ENCODE data around the gene CGREF1. TPM values are rescaled to one million over a fixed set of nuclear protein-coding genes. Genes with fewer than 3 reads are reported as not detected.

Gene CGREF1
- total RNA-seq, 2 experiments from 2014 or later, result 3.7 to 4.3 TPM

- Mint-ChIP-seq H3K36me3 (ENCODE audit: low read depth) (no peaks in the 10 kb centered on the region), H3K4me1 (ENCODE audit: low read depth) (peaks cover 34% of the 10 kb centered on the region), H3K9me3 (no peaks in the 10 kb centered on the region), H3K27me3 (no peaks in the 10 kb centered on the region), H3K4me3 (no peak overlapping the region), H3K27ac (peak overlapping the region; percentile 38)
- intact Hi-C loops (cut with micrococcal nuclease), result no loop called here
- DNase-seq (no peak), ATAC-seq (no peak)
- no peak for TF ChIP-seq CTCF (IDR thresholded peaks at IDR 0.05)
- ChIA-PET POLR2A (interaction anchor here (0.9 to 6.1 kb wide), 6 partner anchors 9 to 129 kb away, joined by 3 to 40 read pairs (median 4); partner anchors contain the start of genes ATRAID, OST4 and SLC5A6), CTCF (interaction anchor here (0.8 to 4.1 kb wide), 5 partner anchors 11 to 66 kb away, joined by 3 to 26 read pairs (median 3); partner anchors contain the start of genes AGBL5, OST4 and PREB)
Observed at GRCh38 chr2:27082773-27083409, 36.0 kb downstream of the CGREF1 start.

GRCh38 chr2:27081984-27082772 is 36.8 kb downstream of the CGREF1 start:
- Mint-ChIP-seq H3K36me3 (ENCODE audit: low read depth) (no peaks in the 10 kb centered on the region), H3K27ac (peak overlapping the region; percentile 97), H3K4me3 (no peak overlapping the region), H3K9me3 (no peaks in the 10 kb centered on the region), H3K27me3 (no peaks in the 10 kb centered on the region), H3K4me1 (ENCODE audit: low read depth) (peaks cover 29% of the 10 kb centered on the region)
- ChIA-PET POLR2A (interaction anchor here (0.9 to 6.1 kb wide), 7 partner anchors 9 to 136 kb away, joined by 3 to 40 read pairs (median 6); partner anchors contain the start of genes CAD and OST4), CTCF (interaction anchor here (0.8 to 4.1 kb wide), 7 partner anchors 10 to 109 kb away, joined by 3 to 26 read pairs (median 3); partner anchors contain the start of genes AGBL5, OST4 and PREB)
- no peak for DNase-seq
- intact Hi-C loops (cut with micrococcal nuclease), result no loop called here
- no peak for TF ChIP-seq CTCF (IDR thresholded peaks at IDR 0.05)
- no peak for ATAC-seq

GRCh38 chr2:27080603-27080936 is 38.4 kb downstream of the CGREF1 start:
- TF ChIP-seq CTCF (IDR thresholded peaks at IDR 0.05), result no peak
- DNase-seq (no peak), ATAC-seq (no peak)
- peaks cover 34% of the 10 kb centered on the region for H3K4me1 Mint-ChIP-seq (ENCODE audit: low read depth)
- CTCF ChIA-PET, result interaction anchor here (0.6 to 4.1 kb wide), 8 partner anchors 8 to 518 kb away, joined by 3 to 26 read pairs (median 3); partner anchors contain the start of genes AGBL5, OST4 and PREB
- no peaks in the 10 kb centered on the region for H3K9me3 Mint-ChIP-seq
- H3K27ac Mint-ChIP-seq, result peak overlapping the region; percentile 97
- POLR2A ChIA-PET, result interaction anchor here (1.0 to 6.1 kb wide), 4 partner anchors 7 to 137 kb away, joined by 3 to 40 read pairs (median 5); partner anchors contain the start of genes CAD and OST4
- H3K4me3 Mint-ChIP-seq, result peak overlapping the region; percentile 64
- intact Hi-C loops (cut with micrococcal nuclease), result no loop called here
- no peaks in the 10 kb centered on the region for H3K36me3 Mint-ChIP-seq (ENCODE audit: low read depth)
- no peaks in the 10 kb centered on the region for H3K27me3 Mint-ChIP-seq

- intact Hi-C loops (cut with micrococcal nuclease), result no loop called here
- Mint-ChIP-seq H3K4me3 (peak overlapping the region; percentile 29), H3K36me3 (ENCODE audit: low read depth) (no peaks in the 10 kb centered on the region), H3K4me1 (ENCODE audit: low read depth) (peaks cover 35% of the 10 kb centered on the region), H3K27me3 (no peaks in the 10 kb centered on the region), H3K27ac (peak overlapping the region; percentile 97), H3K9me3 (no peaks in the 10 kb centered on the region)
- ATAC-seq, result no peak
- CTCF ChIA-PET, result interaction anchor here (0.6 to 4.1 kb wide), 3 partner anchors 8 to 518 kb away, joined by 3 to 26 read pairs (median 6); partner anchors contain the start of genes OST4 and PREB
- no peak for TF ChIP-seq CTCF (IDR thresholded peaks at IDR 0.05)
- POLR2A ChIA-PET, result interaction anchor here (0.6 to 6.1 kb wide), 2 partner anchors 7 to 29 kb away, joined by 3 to 40 read pairs; partner anchors contain the start of gene OST4
- DNase-seq, result no peak
Observed at GRCh38 chr2:27080140-27080469, 38.8 kb downstream of the CGREF1 start.

All from activated CD8-positive, alpha-beta T cell treated with anti-CD3 and anti-CD28 coated beads for 36 hours (primary cell).